PC-3 (cell line): Measurements from ENCODE around the gene URM1. TPM values are rescaled to one million over a fixed set of nuclear protein-coding genes. Genes with fewer than 3 reads are reported as not detected.

Source experiments
- ATAC-seq: fragments of 200-7000 bp; cut with Tn5 transposase; 2 replicates; pipeline ENCODE4 v1.9.1; 2020; ENCODE audit warnings: mild to moderate bottlenecking, moderate library complexity
- BruUV-seq: library from RNA; stranded (reverse); fragments of 400-500 nt; replicated peaks from 2 replicates; lab custom pipeline; 2021; lab: Mats Ljungman, UMichigan
- CTCF ChIA-PET: fragments of 300-600 bp; sonication (Branson Sonifier 250); formaldehyde crosslinking; loops from one replicate; lab custom pipeline; 2022; ENCODE audit warnings: antibody characterized with exemption; lab: Charles Lee
- POLR2A ChIA-PET: fragments of 300-600 bp; sonication (Branson Sonifier 250); formaldehyde crosslinking; loops from one replicate; lab custom pipeline; 2022; ENCODE audit warnings: antibody characterized with exemption; ENCODE audit not compliant: unreplicated experiment; lab: Charles Lee
- DNase-seq: peaks from one replicate; pipeline ENCODE4 v3.0.0-alpha.2; 2015
- H2AFZ ChIP-seq: fragments of 300-600 bp; sonication (generic); 2 replicates; pipeline ENCODE4 v1.6.0; 2016; ENCODE audit warnings: antibody characterized with exemption, low read length
- H3F3A ChIP-seq: fragments of 300-600 bp; sonication (generic); one replicate; pipeline ENCODE4 v1.6.0; 2017; ENCODE audit warnings: antibody characterized with exemption, low read length, control low read depth, mild to moderate bottlenecking; ENCODE audit not compliant: unreplicated experiment
- H3K27ac ChIP-seq: fragments of 300-600 bp; sonication (generic); 2 replicates; pipeline ENCODE4 v1.5.1; 2016; ENCODE audit warnings: mild to moderate bottlenecking, low read length
- H3K27me3 ChIP-seq: fragments of 300-600 bp; sonication (generic); 2 replicates; pipeline ENCODE4 v1.6.1; 2016; ENCODE audit warnings: low read length, mixed read lengths
- H3K36me3 ChIP-seq: fragments of 300-600 bp; sonication (generic); 2 replicates; pipeline ENCODE4 v1.6.1; 2016; ENCODE audit warnings: low read depth, mixed run types, low read length, mixed read lengths
- H3K4me1 ChIP-seq: fragments of 300-600 bp; sonication (generic); 2 replicates; pipeline ENCODE4 v1.5.1; 2016; ENCODE audit warnings: low read length; ENCODE audit not compliant: insufficient read depth
- H3K4me2 ChIP-seq: fragments of 300-600 bp; sonication (generic); 2 replicates; pipeline ENCODE4 v1.6.0; 2016; ENCODE audit warnings: low read length
- H3K4me3 ChIP-seq: fragments of 300-600 bp; sonication (generic); 2 replicates; pipeline ENCODE4 v1.5.1; 2016; ENCODE audit warnings: mild to moderate bottlenecking, low read length, mixed read lengths
- H3K79me2 ChIP-seq: fragments of 300-600 bp; sonication (generic); 2 replicates; pipeline ENCODE4 v1.6.1; 2017; ENCODE audit warnings: low read length, mixed read lengths
- H3K9ac ChIP-seq: fragments of 300-600 bp; sonication (generic); 2 replicates; pipeline ENCODE4 v1.6.0; 2016; ENCODE audit warnings: mild to moderate bottlenecking, low read length
- H3K9me2 ChIP-seq: fragments of 300-600 bp; sonication (generic); replicated peaks from 2 replicates; pipeline ENCODE4 v1.6.1; 2016; ENCODE audit warnings: mixed run types, low read length, mixed read lengths
- H3K9me3 ChIP-seq: fragments of 300-600 bp; sonication (generic); 2 replicates; pipeline ENCODE4 v1.6.1; 2016; ENCODE audit warnings: low read length, mixed read lengths
- H4K20me1 ChIP-seq: fragments of 300-600 bp; sonication (generic); 2 replicates; pipeline ENCODE4 v1.6.1; 2016; ENCODE audit warnings: low read length, mixed read lengths
- CTCF ChIP-seq: fragments of 300-600 bp; sonication (generic); conservative IDR thresholded peaks from 2 replicates; pipeline ENCODE4 v1.5.1; 2017; ENCODE audit warnings: antibody characterized with exemption, low read depth, mild to moderate bottlenecking, low read length
- EZH2 ChIP-seq: fragments of 300-600 bp; sonication (generic); IDR thresholded peaks from one replicate; pipeline ENCODE4 v1.6.1; 2017; ENCODE audit warnings: antibody characterized with exemption, mild to moderate bottlenecking, low read length; ENCODE audit not compliant: unreplicated experiment
- EZH2phosphoT487 ChIP-seq: fragments of 300-600 bp; sonication (generic); IDR thresholded peaks from 2 replicates; pipeline ENCODE4 v1.6.1; 2018; ENCODE audit warnings: mild to moderate bottlenecking, antibody characterized with exemption, low read length, borderline replicate concordance
- intact Hi-C: fragments of 100-400 bp; cut with micrococcal nuclease; formaldehyde crosslinking; loops from 2 replicates; pipeline ENCODE4 v1.9.0; 2023
- total RNA-seq: library from RNA; depleted of rRNA; stranded (reverse); fragments of >200 nt; gene quantifications from 2 replicates; pipeline ENCODE4 v1.2.3, GENCODE V29; 2014

URM1 gene
- total RNA-seq, 1 experiment from 2014 or later, result 29.1 TPM

DNA sequence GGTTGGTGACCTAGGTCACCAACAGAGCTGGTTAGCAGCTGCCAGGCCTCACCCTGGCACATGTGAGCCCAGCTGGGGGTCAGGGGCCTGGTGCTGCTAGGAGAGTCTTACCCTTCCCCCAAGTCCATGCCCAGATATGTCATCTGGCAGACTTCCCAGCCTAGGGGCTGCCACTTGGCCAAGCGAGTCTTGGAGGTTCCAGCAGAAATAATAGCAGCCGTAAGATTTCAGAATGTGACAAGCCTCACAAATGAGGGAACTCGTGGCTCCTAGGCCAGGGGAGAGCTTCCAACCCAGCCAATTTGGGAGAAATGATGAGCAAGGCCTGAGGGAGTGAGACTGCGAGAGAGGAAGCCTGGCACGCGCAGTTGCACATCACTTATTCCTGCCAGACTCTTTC lies 11.1 kb downstream of the URM1 start:
- ATAC-seq (no peak), DNase-seq (no peak)
- Histone ChIP-seq H3K9me2 (no peaks in the 10 kb centered on the region), H3K4me1 (no peaks in the 10 kb centered on the region), H3K27me3 (no peaks in the 10 kb centered on the region), H3K36me3 (peaks cover 2% of the 10 kb centered on the region; the same call in 1 of the 2 replicates), H3K4me3 (no peak overlapping the region), H3K9me3 (no peaks in the 10 kb centered on the region), H3K4me2 (no peak overlapping the region), H3K9ac (no peak overlapping the region), H3K79me2 (no peaks in the 10 kb centered on the region), H3F3A (no peaks in the 10 kb centered on the region), H2AFZ (no peak overlapping the region), H3K27ac (no peak overlapping the region), H4K20me1 (no peaks in the 10 kb centered on the region)
- POLR2A ChIA-PET, result no interaction called here
- TF ChIP-seq CTCF, result no peak
- TF ChIP-seq EZH2, result no peak
- no peak for TF ChIP-seq EZH2phosphoT487
- intact Hi-C loops, result no loop called here
- BruUV-seq, result no TSS peak
- CTCF ChIA-PET, result no interaction called here

GRCh38 chr9:128383007-128383753 lies 12.0 kb downstream of the URM1 start:
- DNase-seq (no peak), ATAC-seq (no peak)
- Histone ChIP-seq H3F3A (no peaks in the 10 kb centered on the region), H3K79me2 (no peaks in the 10 kb centered on the region), H2AFZ (no peak overlapping the region), H3K9ac (no peak overlapping the region), H3K27me3 (no peaks in the 10 kb centered on the region), H3K4me2 (no peak overlapping the region), H3K4me3 (no peak overlapping the region), H4K20me1 (no peaks in the 10 kb centered on the region), H3K36me3 (peaks cover 2% of the 10 kb centered on the region; the same call in 1 of the 2 replicates), H3K27ac (no peak overlapping the region), H3K9me2 (no peaks in the 10 kb centered on the region), H3K9me3 (no peaks in the 10 kb centered on the region), H3K4me1 (no peaks in the 10 kb centered on the region)
- intact Hi-C loops, result no loop called here
- BruUV-seq, result no TSS peak
- CTCF ChIA-PET, result no interaction called here
- POLR2A ChIA-PET, result no interaction called here
- TF ChIP-seq EZH2, result no peak

- intact Hi-C loops, result no loop called here
- no peaks in the 10 kb centered on the region for H3K9me2 ChIP-seq
- H2AFZ ChIP-seq, result no peak overlapping the region
- ChIA-PET POLR2A (no interaction called here), CTCF (no interaction called here)
- DNase-seq (no peak), ATAC-seq (no peak)
- H3K4me1 ChIP-seq, result no peaks in the 10 kb centered on the region
- no peak overlapping the region for H3K27ac ChIP-seq
- no peak overlapping the region for H3K9ac ChIP-seq
- BruUV-seq, result no TSS peak
- no peak overlapping the region for H3K4me2 ChIP-seq
- no peak for TF ChIP-seq CTCF
- no peak for TF ChIP-seq EZH2phosphoT487
- no peak for TF ChIP-seq EZH2
- H3K4me3 ChIP-seq, result no peak overlapping the region
- H4K20me1 ChIP-seq, result no peaks in the 10 kb centered on the region
- no peaks in the 10 kb centered on the region for H3F3A ChIP-seq
- H3K27me3 ChIP-seq, result no peaks in the 10 kb centered on the region
- H3K9me3 ChIP-seq, result no peaks in the 10 kb centered on the region
- H3K36me3 ChIP-seq, result peaks cover 2% of the 10 kb centered on the region; the same call in 1 of the 2 replicates
- no peaks in the 10 kb centered on the region for H3K79me2 ChIP-seq
These were observed 12.6 kb downstream of the URM1 start for GRCh38 chr9:128383791-128384190.
